Large intestine (tissue), 3 donors: ENCODE measurements around the gene MIS18BP1. TPM values are rescaled to one million over a fixed set of nuclear protein-coding genes. Genes with fewer than 3 reads are reported as not detected.
"Not testable (repeated sequence)": the region's sequence is repeated elsewhere in the genome, so short reads cannot be mapped to it uniquely, and the experiment has no call there.

Source experiments
- DNase-seq, 2 donors: peaks; one replicate each; pipeline versions ENCODE4 v3.0.0 to v3.0.0-alpha.2; 2013
- H3K27ac ChIP-seq: one replicate; pipeline ENCODE4 v1.5.1; 2013; ENCODE audit warnings: low read length
- H3K27me3 ChIP-seq: 2 replicates; pipeline ENCODE4 v1.6.1; 2013; ENCODE audit warnings: low read length; ENCODE audit not compliant: control insufficient read depth, insufficient read depth
- H3K36me3 ChIP-seq: 2 replicates; pipeline ENCODE4 v1.6.1; 2013; ENCODE audit warnings: low read length; ENCODE audit not compliant: control insufficient read depth, insufficient read depth
- H3K4me1 ChIP-seq: one replicate; pipeline ENCODE4 v1.6.1; 2013; ENCODE audit warnings: low read length; ENCODE audit not compliant: control insufficient read depth, insufficient read depth
- H3K4me3 ChIP-seq: one replicate; pipeline ENCODE4 v1.5.1; 2013; ENCODE audit warnings: low read length
- H3K9me3 ChIP-seq: one replicate; pipeline ENCODE4 v1.6.1; 2013; ENCODE audit warnings: mild to moderate bottlenecking, low read depth, low read length, moderate library complexity; ENCODE audit not compliant: control insufficient read depth
- WGBS: methylation state at CpG from one replicate; pipeline ENCODE4 v1.1.5; 2013; ENCODE audit warnings: low lambda C conversion rate; ENCODE audit not compliant: insufficient coverage; 5-methylcytosine and 5-hydroxymethylcytosine counted together
- polyA plus RNA-seq: library from polyadenylated mRNA; unstranded; fragments of 120-200 nt; gene quantifications from one replicate; pipeline ENCODE4 v1.2.1, GENCODE V29; 2013

MIS18BP1 gene
- polyA plus RNA-seq, 1 donor = 29.8 TPM

DNA sequence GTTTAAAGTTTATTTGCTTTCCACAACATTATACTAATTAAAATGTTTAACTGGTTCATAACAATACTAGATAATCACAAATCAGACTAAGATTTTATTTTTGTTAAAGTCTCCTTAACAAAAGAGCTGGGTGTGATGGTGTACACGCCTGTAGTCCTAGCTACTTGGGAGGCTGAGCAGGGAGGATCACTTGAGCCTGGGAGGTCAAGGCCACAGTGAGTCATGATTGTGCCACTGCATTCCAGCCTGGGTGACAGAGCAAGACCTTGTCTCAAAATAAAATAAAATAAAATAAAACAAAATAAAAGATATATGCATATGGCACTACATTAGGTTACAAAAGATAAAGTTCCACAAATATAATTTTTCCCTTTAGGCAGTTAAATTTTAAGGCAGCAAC lies 5.6 kb downstream of the MIS18BP1 start:
- H3K9me3 ChIP-seq = no peaks in the 10 kb centered on the region
- H3K4me1 ChIP-seq = no peaks in the 10 kb centered on the region
- no peak overlapping the region for H3K27ac ChIP-seq
- H3K4me3 ChIP-seq = no peak overlapping the region
- H3K36me3 ChIP-seq = no peaks in the 10 kb centered on the region
- WGBS = no CpG with 5 or more reads among the region's 1 CpG
- H3K27me3 ChIP-seq = no peaks in the 10 kb centered on the region
- DNase-seq = no peak

DNA sequence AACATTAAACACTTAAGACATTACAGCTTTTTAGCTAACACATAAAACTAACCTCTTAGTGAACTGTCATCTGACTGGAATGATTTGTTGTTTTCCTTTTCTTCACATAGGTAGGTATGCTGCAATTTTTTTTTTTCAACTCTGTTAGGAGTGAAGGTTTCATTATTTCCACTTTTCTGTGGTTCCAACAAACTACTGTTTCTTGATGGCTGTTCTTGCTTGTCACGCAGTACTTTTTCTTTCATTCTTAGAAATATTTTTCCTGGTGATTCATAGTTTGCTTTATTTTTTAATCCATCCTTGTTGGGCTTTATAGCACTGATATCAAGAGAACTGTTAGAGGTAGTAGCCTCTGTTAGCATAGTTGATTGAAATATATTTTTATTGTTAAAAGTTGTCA lies 6.3 kb downstream of the MIS18BP1 start:
- Histone ChIP-seq H3K4me1 (no peaks in the 10 kb centered on the region), H3K4me3 (no peak overlapping the region), H3K36me3 (no peaks in the 10 kb centered on the region), H3K27ac (no peak overlapping the region), H3K9me3 (no peaks in the 10 kb centered on the region), H3K27me3 (no peaks in the 10 kb centered on the region)
- 100% methylated on average over 1 of the region's 1 CpG for WGBS
- DNase-seq = no peak

DNA sequence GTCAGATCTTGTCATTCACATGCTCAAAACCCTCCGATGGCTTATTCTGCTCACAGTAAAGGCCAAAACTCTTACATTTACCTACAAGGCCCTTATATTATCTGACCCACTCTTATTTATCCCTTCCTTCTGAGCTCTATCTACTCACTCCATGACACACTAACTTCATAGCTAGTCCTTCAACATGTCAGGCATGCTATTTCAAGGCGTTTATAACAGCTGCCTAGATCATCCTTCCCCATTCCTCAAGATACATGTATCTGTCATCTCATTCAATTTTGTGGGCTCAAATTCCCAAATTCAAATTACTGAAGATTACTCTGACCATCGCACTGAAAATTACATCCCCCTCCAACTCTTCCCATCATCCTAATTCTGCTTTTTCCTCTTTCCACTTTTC lies 6.9 kb downstream of the MIS18BP1 start:
- no peaks in the 10 kb centered on the region for H3K9me3 ChIP-seq
- 95% methylated on average over 2 of the region's 3 CpGs for WGBS

DNA sequence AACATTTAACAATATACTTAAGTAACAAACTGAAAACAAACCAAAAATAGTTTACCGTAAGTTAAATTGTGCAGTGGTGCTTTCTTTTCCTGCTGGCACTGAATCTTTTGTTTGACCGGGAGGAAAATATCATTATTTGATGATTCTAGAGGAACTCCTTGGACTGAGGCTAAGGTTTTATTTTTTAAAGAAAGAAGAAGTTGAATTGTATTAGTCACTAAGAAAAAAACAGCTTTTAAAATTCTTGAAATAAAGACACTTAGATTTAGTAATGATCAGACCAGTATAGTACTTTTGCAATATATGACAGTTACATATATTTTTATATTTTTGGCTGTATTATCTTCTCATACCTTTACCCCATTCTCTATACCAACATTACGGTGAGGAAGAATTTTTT lies 10.3 kb downstream of the MIS18BP1 start:
- DNase-seq = no peak
- Histone ChIP-seq H3K9me3 (no peaks in the 10 kb centered on the region), H3K27me3 (no peaks in the 10 kb centered on the region), H3K36me3 (peaks cover 5% of the 10 kb centered on the region), H3K4me1 (no peaks in the 10 kb centered on the region), H3K27ac (no peak overlapping the region), H3K4me3 (no peak overlapping the region)
- WGBS = 100% methylated on average over 1 of the region's 3 CpGs

More for the DNA sequence above, 6.9 kb downstream of the MIS18BP1 start:
- Histone ChIP-seq H3K27me3 (no peaks in the 10 kb centered on the region), H3K4me3 (no peak overlapping the region), H3K36me3 (no peaks in the 10 kb centered on the region), H3K27ac (no peak overlapping the region), H3K4me1 (no peaks in the 10 kb centered on the region)
- no peak for DNase-seq

DNA sequence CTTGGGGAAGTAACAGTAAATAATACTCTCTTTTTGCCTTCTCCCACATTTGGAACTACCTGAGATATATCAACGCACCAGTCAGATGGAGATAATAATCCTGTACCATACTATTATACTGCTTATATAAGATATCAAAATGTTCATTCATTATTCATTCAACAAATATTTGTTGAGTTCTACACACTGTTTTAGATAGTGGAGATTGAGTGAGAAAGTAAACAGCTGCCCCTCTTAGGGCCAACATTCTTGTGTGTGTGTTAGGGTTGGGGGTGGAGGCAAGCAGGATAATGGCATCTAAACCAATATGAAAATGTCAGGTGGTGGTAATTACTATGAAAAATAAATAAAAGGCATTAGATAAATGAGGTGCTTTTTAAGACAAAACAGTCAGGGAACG lies 14.0 kb downstream of the MIS18BP1 start:
- 17% methylated on average over 1 of the region's 2 CpGs for WGBS
- Histone ChIP-seq H3K36me3 (peaks cover 14% of the 10 kb centered on the region), H3K4me1 (no peaks in the 10 kb centered on the region), H3K27me3 (no peaks in the 10 kb centered on the region), H3K27ac (no peak overlapping the region), H3K4me3 (no peak overlapping the region), H3K9me3 (no peaks in the 10 kb centered on the region)
- no peak for DNase-seq

DNA sequence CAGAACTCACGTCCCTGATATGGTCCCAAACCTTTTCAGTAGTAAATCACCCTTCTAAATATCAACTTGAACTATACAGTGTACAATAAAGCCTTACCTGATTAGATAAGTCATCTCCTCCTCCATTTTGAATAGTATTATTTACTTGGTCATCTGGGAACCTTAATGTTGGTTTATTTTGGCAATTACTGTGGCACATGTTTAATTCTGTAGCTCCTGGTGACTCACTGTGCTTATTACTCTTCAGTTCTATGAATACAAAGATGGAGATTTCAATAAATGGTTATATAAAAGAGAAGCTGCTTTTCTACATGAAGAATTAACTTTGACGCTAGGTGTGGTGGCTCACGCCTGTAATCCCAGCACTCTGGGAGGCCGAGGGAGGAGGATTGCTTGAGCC lies 25.4 kb downstream of the MIS18BP1 start:
- H3K36me3 ChIP-seq = peaks cover 39% of the 10 kb centered on the region

DNA sequence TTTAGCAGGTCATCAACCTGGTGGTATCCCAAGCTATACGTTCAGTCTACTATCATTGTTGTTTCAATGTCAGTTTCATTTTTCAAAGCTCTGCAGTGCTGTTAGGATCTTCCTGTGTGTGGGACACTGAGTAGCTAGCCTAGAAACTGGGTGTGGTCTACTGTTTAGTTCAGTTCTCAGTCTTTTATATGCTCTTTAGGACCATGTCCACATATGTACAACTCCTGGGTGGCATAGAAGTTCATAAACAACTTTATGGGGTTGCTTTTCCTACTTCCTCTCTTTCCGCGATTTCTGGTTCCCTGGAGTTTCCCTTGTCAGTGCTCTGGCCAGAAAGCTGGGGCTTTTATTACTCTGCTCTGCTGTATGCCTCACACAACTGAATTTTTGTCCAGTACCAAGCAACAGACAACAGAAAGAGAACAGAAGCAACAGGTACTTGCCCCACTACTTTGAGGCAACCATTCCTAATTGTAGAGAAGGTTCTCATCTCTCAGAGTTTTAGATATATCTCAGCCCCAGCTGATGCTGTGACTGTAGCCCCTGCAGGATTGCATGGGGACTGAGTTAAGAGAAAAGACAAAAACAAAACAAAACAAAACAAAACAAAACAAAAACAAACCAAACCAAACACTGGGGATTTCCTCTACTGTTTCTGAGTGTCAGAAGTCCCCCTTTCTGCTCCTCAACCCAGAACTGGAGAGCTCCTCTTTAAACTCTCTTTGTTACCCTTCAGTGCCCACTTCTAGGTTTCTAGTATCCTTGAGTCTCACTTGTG lies 30.3 kb downstream of the MIS18BP1 start:
- Histone ChIP-seq H3K9me3 (no peaks in the 10 kb centered on the region), H3K27me3 (no peaks in the 10 kb centered on the region), H3K27ac (no peak overlapping the region), H3K4me3 (no peak overlapping the region), H3K4me1 (no peaks in the 10 kb centered on the region), H3K36me3 (peaks cover 21% of the 10 kb centered on the region)
- WGBS = 100% methylated on average over 2 of the region's 3 CpGs
- DNase-seq = no peak

More for the DNA sequence above, 25.4 kb downstream of the MIS18BP1 start:
- WGBS = 100% methylated on average over 1 of the region's 4 CpGs
- Histone ChIP-seq H3K4me1 (no peaks in the 10 kb centered on the region), H3K4me3 (no peak overlapping the region), H3K27me3 (no peaks in the 10 kb centered on the region), H3K9me3 (no peaks in the 10 kb centered on the region), H3K27ac (no peak overlapping the region)
- DNase-seq = no peak

DNA sequence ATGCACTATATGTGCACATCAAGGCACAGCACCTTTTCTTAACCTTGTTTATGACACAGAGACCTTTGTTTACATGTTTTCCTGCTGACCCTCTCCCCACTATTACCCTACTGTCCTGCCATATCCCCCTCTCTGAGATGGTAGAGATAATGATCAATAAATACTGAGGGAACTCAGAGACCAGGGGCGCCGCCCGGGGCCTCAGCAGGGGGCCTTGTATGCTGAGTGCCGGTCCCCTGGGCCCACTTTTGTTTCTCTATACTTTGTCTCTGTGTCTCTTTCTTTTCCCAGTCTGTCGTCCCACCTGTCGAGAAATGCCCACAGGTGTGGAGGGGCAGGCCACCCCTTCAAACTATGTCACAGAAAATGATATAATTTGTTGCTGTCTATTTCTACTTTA lies 38.7 kb downstream of the MIS18BP1 start:
- H3K4me1 ChIP-seq, H3K27me3 ChIP-seq, DNase-seq, H3K27ac ChIP-seq, H3K9me3 ChIP-seq, H3K4me3 ChIP-seq: not testable (repeated sequence)
- peaks cover 48% of the 10 kb centered on the region for H3K36me3 ChIP-seq
- no CpG with 5 or more reads among the region's 6 CpGs for WGBS

DNA sequence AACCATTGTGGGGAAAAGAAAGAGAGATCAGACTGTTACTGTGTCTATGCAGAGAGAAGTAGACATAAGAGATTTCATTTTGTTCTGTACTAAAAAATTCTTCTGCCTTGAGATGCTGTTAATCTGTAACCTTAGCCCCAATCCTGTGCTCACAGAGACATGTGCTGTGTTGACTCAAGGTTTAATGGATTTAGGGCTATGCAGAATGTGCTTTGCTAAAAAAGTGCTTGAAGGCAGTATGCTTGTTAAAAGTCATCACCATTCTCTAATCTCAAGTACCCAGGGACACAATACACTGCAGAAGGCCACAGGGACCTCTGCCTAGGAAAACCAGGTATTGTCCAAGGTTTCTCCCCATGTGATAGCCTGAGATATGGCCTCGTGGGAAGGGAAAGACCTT lies 39.3 kb downstream of the MIS18BP1 start:
- H3K27me3 ChIP-seq, H3K27ac ChIP-seq, DNase-seq, H3K9me3 ChIP-seq, H3K4me1 ChIP-seq, H3K4me3 ChIP-seq: not testable (repeated sequence)
- H3K36me3 ChIP-seq = peaks cover 51% of the 10 kb centered on the region
- WGBS = no CpG with 5 or more reads among the region's 1 CpG

DNA sequence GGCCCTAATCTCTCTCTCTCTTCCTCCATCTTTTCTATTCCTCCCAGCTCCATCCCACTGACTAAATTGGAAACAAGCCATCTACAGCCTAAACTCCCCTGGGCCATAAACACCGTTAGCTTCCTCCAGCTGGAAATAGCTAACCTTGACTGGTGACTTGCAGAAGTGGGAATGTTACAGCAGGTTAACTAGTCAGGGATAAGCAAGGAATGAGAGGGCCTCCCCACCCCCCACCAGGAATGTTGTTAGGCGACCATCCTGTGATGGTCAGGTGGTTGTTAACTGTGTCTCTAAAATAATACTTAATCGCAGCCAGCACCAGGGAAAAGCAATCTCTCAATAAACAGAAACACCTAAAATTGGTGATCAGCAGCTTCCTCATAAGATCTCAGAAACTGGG lies 40.8 kb downstream of the MIS18BP1 start:
- DNase-seq = no peak
- peaks cover 46% of the 10 kb centered on the region for H3K36me3 ChIP-seq
- H3K27me3 ChIP-seq = no peaks in the 10 kb centered on the region
- H3K27ac ChIP-seq = no peak overlapping the region
- H3K9me3 ChIP-seq = peaks cover 3% of the 10 kb centered on the region
- no peak overlapping the region for H3K4me3 ChIP-seq
- WGBS = 86% methylated on average over 1 of the region's 3 CpGs
- H3K4me1 ChIP-seq = no peaks in the 10 kb centered on the region

DNA sequence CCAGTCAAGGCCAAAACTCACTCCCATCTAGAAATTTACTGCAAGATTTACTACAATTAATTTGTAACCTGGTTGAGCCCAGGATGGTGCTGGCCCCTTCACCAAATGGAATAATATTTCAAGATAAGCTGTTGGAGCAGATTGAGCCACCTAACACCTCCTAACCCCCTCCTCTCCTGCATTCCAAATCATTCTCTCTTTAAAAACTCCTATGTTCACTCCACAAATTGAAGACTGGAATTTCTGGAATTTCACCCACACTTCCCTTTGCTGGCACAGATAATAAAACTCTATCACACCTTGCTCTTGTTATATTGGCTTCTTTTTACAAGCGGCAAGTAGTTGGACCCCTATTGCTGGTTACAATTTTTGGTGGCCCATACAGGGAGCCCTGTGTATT lies 41.7 kb downstream of the MIS18BP1 start:
- no peaks in the 10 kb centered on the region for H3K27me3 ChIP-seq
- H3K4me1 ChIP-seq = no peaks in the 10 kb centered on the region
- WGBS = no CpG with 5 or more reads among the region's 1 CpG
- peaks cover 3% of the 10 kb centered on the region for H3K9me3 ChIP-seq
- DNase-seq = no peak
- no peak overlapping the region for H3K27ac ChIP-seq
- peaks cover 44% of the 10 kb centered on the region for H3K36me3 ChIP-seq
- no peak overlapping the region for H3K4me3 ChIP-seq
